ENCODE results near the gene TMEM200C.

Gene TMEM200C

DNA sequence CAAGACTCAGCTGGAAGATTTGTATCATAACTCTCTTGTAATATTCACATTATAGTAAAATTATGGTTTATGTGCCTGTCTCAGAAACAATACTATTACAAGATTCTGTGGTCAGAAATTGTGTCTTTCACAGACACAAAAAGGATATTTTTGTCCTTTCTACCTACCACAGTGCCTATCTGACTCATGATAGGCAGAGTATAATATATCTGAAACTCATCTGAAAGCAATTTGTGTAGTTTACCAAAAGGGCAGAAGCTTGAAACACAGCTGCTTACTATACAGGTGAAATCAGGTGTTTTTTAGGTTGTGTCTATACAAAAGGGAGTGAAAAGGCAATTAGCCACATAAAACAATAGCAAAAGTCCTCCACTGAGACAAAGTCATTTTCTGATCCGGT, 10.9 kb downstream of the TMEM200C start:
- TF ChIP-seq, protein P1, sequence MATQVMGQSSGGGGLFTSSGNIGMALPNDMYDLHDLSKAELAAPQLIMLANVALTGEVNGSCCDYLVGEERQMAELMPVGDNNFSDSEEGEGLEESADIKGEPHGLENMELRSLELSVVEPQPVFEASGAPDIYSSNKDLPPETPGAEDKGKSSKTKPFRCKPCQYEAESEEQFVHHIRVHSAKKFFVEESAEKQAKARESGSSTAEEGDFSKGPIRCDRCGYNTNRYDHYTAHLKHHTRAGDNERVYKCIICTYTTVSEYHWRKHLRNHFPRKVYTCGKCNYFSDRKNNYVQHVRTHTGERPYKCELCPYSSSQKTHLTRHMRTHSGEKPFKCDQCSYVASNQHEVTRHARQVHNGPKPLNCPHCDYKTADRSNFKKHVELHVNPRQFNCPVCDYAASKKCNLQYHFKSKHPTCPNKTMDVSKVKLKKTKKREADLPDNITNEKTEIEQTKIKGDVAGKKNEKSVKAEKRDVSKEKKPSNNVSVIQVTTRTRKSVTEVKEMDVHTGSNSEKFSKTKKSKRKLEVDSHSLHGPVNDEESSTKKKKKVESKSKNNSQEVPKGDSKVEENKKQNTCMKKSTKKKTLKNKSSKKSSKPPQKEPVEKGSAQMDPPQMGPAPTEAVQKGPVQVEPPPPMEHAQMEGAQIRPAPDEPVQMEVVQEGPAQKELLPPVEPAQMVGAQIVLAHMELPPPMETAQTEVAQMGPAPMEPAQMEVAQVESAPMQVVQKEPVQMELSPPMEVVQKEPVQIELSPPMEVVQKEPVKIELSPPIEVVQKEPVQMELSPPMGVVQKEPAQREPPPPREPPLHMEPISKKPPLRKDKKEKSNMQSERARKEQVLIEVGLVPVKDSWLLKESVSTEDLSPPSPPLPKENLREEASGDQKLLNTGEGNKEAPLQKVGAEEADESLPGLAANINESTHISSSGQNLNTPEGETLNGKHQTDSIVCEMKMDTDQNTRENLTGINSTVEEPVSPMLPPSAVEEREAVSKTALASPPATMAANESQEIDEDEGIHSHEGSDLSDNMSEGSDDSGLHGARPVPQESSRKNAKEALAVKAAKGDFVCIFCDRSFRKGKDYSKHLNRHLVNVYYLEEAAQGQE (IDR thresholded peaks at IDR 0.05; ENCODE audit: low read depth): no peak
- no peak for TF ChIP-seq CREB1 (IDR thresholded peaks at IDR 0.05; ENCODE audit: low read depth)
- TF ChIP-seq FOXM1 (IDR thresholded peaks at IDR 0.05; ENCODE audit: borderline replicate concordance, low read depth): no peak
- TF ChIP-seq TCF12 (IDR thresholded peaks at IDR 0.05; ENCODE audit: low read depth): no peak
- TF ChIP-seq TAF1 (IDR thresholded peaks at IDR 0.05; ENCODE audit: low read depth): no peak
- TF ChIP-seq, protein P2, sequence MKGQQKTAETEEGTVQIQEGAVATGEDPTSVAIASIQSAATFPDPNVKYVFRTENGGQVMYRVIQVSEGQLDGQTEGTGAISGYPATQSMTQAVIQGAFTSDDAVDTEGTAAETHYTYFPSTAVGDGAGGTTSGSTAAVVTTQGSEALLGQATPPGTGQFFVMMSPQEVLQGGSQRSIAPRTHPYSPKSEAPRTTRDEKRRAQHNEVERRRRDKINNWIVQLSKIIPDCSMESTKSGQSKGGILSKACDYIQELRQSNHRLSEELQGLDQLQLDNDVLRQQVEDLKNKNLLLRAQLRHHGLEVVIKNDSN (IDR thresholded peaks at IDR 0.05): no peak
- no peak for TF ChIP-seq TEAD4 (IDR thresholded peaks at IDR 0.05)
- TF ChIP-seq NFIC (IDR thresholded peaks at IDR 0.05): no peak
- no peak for TF ChIP-seq EGR1 (IDR thresholded peaks at IDR 0.05)
- no peak for TF ChIP-seq CEBPB (IDR thresholded peaks at IDR 0.05)
- no peak for TF ChIP-seq ZBTB7A (IDR thresholded peaks at IDR 0.05; ENCODE audit: low read depth)
- no peak for TF ChIP-seq RAD21 (IDR thresholded peaks at IDR 0.05; ENCODE audit: low read depth)
- TF ChIP-seq MAX (IDR thresholded peaks at IDR 0.05): no peak

DNA sequence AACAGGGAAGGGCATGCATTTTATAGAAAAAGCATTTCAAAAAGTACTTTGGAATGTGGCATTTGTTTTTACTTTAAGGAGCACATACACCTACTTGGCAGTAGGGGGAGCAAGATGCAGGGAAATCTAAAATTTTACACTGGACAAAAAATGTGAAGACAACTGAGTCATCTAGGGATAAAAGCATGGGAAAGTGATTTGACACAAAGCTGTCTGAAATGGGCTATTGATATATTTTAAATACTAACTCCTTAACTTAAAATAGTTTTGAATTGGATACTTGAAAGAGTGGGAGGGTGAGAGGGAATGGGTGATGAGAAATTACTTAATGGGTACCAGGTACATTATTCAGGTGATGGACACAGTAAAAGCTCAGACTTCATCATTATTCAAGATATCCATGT, 15.8 kb downstream of the TMEM200C start:
- TF ChIP-seq YY1 (IDR thresholded peaks at IDR 0.05; ENCODE audit: low read depth) (no peak), ZBTB7A (IDR thresholded peaks at IDR 0.05; ENCODE audit: low read depth) (no peak), RAD21 (IDR thresholded peaks at IDR 0.05; ENCODE audit: low read depth) (peak; percentile 40), NFIC (IDR thresholded peaks at IDR 0.05) (no peak), CEBPB (IDR thresholded peaks at IDR 0.05) (no peak), CREB1 (IDR thresholded peaks at IDR 0.05; ENCODE audit: low read depth) (no peak), FOXM1 (IDR thresholded peaks at IDR 0.05; ENCODE audit: borderline replicate concordance, low read depth) (no peak)

DNA sequence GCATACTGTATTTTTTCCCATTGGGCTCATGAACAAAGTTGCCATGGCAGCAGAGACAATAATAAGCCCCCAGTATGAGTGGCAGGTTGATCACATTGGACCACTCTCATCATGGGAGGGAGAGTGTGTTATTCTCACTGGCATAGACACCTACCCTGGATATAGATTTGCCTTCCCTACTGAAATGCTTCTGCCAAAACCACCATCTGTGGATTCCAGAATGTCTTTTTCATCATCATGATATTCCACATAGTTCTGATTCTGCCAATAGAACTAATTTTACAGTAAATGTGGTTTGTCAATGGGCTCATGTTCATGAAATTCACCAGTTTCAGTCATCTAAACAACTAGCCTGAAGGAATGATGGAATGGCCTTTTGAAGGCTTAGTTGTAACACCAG, 18.4 kb downstream of the TMEM200C start:
- TF ChIP-seq YY1 (IDR thresholded peaks at IDR 0.05; ENCODE audit: low read depth): no peak
- TF ChIP-seq CREB1 (IDR thresholded peaks at IDR 0.05; ENCODE audit: low read depth): no peak
- TF ChIP-seq ZBTB7A (IDR thresholded peaks at IDR 0.05; ENCODE audit: low read depth): no peak
- no peak for TF ChIP-seq FOXM1 (IDR thresholded peaks at IDR 0.05; ENCODE audit: borderline replicate concordance, low read depth)
- no peak for TF ChIP-seq TAF1 (IDR thresholded peaks at IDR 0.05; ENCODE audit: low read depth)
- no peak for TF ChIP-seq RAD21 (IDR thresholded peaks at IDR 0.05; ENCODE audit: low read depth)
- TF ChIP-seq TEAD4 (IDR thresholded peaks at IDR 0.05): no peak
- TF ChIP-seq CEBPB (IDR thresholded peaks at IDR 0.05): no peak
- TF ChIP-seq, protein P2 (IDR thresholded peaks at IDR 0.05): no peak

GRCh38 chr18:5874336-5874735, 21.0 kb downstream of the TMEM200C start:
- TF ChIP-seq CREB1 (IDR thresholded peaks at IDR 0.05; ENCODE audit: low read depth) (no peak), YY1 (IDR thresholded peaks at IDR 0.05; ENCODE audit: low read depth) (no peak), EGR1 (IDR thresholded peaks at IDR 0.05) (no peak), TCF12 (IDR thresholded peaks at IDR 0.05; ENCODE audit: low read depth) (no peak), TEAD4 (IDR thresholded peaks at IDR 0.05) (no peak), EP300 (IDR thresholded peaks at IDR 0.05; ENCODE audit: borderline replicate concordance) (no peak), RAD21 (IDR thresholded peaks at IDR 0.05; ENCODE audit: low read depth) (no peak), FOXM1 (IDR thresholded peaks at IDR 0.05; ENCODE audit: borderline replicate concordance, low read depth) (no peak), NFIC (IDR thresholded peaks at IDR 0.05) (no peak), CEBPB (IDR thresholded peaks at IDR 0.05) (no peak), MAX (IDR thresholded peaks at IDR 0.05) (no peak), TAF1 (IDR thresholded peaks at IDR 0.05; ENCODE audit: low read depth) (no peak), ZBTB7A (IDR thresholded peaks at IDR 0.05; ENCODE audit: low read depth) (no peak)
- TF ChIP-seq, protein P2 (IDR thresholded peaks at IDR 0.05): no peak
- TF ChIP-seq, protein P1 (IDR thresholded peaks at IDR 0.05; ENCODE audit: low read depth): no peak

- no peak for TF ChIP-seq CEBPB (IDR thresholded peaks at IDR 0.05)
- TF ChIP-seq CREB1 (IDR thresholded peaks at IDR 0.05; ENCODE audit: low read depth): no peak
- TF ChIP-seq TCF12 (IDR thresholded peaks at IDR 0.05; ENCODE audit: low read depth): no peak
- no peak for TF ChIP-seq NFIC (IDR thresholded peaks at IDR 0.05)
- TF ChIP-seq, protein P1 (IDR thresholded peaks at IDR 0.05; ENCODE audit: low read depth): no peak
- no peak for TF ChIP-seq TAF1 (IDR thresholded peaks at IDR 0.05; ENCODE audit: low read depth)
- no peak for TF ChIP-seq EP300 (IDR thresholded peaks at IDR 0.05; ENCODE audit: borderline replicate concordance)
- no peak for TF ChIP-seq ZBTB7A (IDR thresholded peaks at IDR 0.05; ENCODE audit: low read depth)
- TF ChIP-seq YY1 (IDR thresholded peaks at IDR 0.05; ENCODE audit: low read depth): no peak
- TF ChIP-seq, protein P2 (IDR thresholded peaks at IDR 0.05): no peak
- TF ChIP-seq RAD21 (IDR thresholded peaks at IDR 0.05; ENCODE audit: low read depth): no peak
- no peak for TF ChIP-seq FOXM1 (IDR thresholded peaks at IDR 0.05; ENCODE audit: borderline replicate concordance, low read depth)
- TF ChIP-seq EGR1 (IDR thresholded peaks at IDR 0.05): no peak
- TF ChIP-seq TEAD4 (IDR thresholded peaks at IDR 0.05): no peak
- no peak for TF ChIP-seq MAX (IDR thresholded peaks at IDR 0.05)
These were observed 22.4 kb downstream of the TMEM200C start for GRCh38 chr18:5872886-5873285.
